GM23338 (cell line): ENCODE measurements around the gene PCDHGA8. TPM values are rescaled to one million over a fixed set of nuclear protein-coding genes. Genes with fewer than 3 reads are reported as not detected.

Source experiments
- ATAC-seq: fragments of 200-7000 bp; cut with Tn5 transposase; 3 replicates; pipeline ENCODE4 v1.9.1; 2020
- DNase-seq: peaks from one replicate; pipeline ENCODE4 v3.0.0-alpha.2; 2015; ENCODE audit warnings: low spot score
- H2AFZ ChIP-seq: fragments of 200-600 bp; sonication (generic); 2 replicates; pipeline ENCODE4 v1.8.0; 2016; ENCODE audit warnings: antibody characterized with exemption, mild to moderate bottlenecking, moderate library complexity
- H3F3A ChIP-seq: fragments of 200-600 bp; sonication (generic); replicated peaks from 2 replicates; pipeline ENCODE4 v1.8.0; 2017; ENCODE audit warnings: antibody characterized with exemption, mixed run types, low read depth
- H3K27ac ChIP-seq: fragments of 200-600 bp; sonication (generic); 2 replicates; pipeline ENCODE4 v1.6.1; 2016; ENCODE audit warnings: low read depth
- H3K27me3 ChIP-seq: fragments of 200-600 bp; sonication (generic); 2 replicates; pipeline ENCODE4 v1.8.0; 2016; ENCODE audit warnings: mild to moderate bottlenecking, mixed run types, moderate library complexity; ENCODE audit not compliant: insufficient read depth
- H3K36me3 ChIP-seq: fragments of 200-600 bp; sonication (generic); 2 replicates; pipeline ENCODE4 v1.8.0; 2016; ENCODE audit warnings: mild to moderate bottlenecking; ENCODE audit not compliant: insufficient read depth
- H3K4me1 ChIP-seq: fragments of 200-600 bp; sonication (generic); 2 replicates; pipeline ENCODE4 v1.8.0; 2016; ENCODE audit warnings: mild to moderate bottlenecking, moderate library complexity; ENCODE audit not compliant: insufficient read depth
- H3K4me2 ChIP-seq: fragments of 200-600 bp; sonication (generic); 2 replicates; pipeline ENCODE4 v1.7.1; 2017; ENCODE audit warnings: mixed run types
- H3K4me3 ChIP-seq: fragments of 200-600 bp; sonication (generic); 2 replicates; pipeline ENCODE4 v1.6.1; 2016; ENCODE audit warnings: mixed run types
- H3K79me2 ChIP-seq: fragments of 200-600 bp; sonication (generic); replicated peaks from 2 replicates; pipeline ENCODE4 v1.8.0; 2017; ENCODE audit warnings: mild to moderate bottlenecking; ENCODE audit not compliant: insufficient read depth
- H3K9me2 ChIP-seq: fragments of 200-600 bp; sonication (generic); 2 replicates; pipeline ENCODE4 v1.8.0; 2017; ENCODE audit not compliant: insufficient read depth
- H4K20me1 ChIP-seq: fragments of 200-600 bp; sonication (generic); replicated peaks from 2 replicates; pipeline ENCODE4 v1.8.0; 2017; ENCODE audit warnings: mild to moderate bottlenecking; ENCODE audit not compliant: insufficient read depth
- H3K27ac Mint-ChIP-seq: 2 replicates; pipeline ENCODE4 v1.8.0; 2020; ENCODE audit warnings: inconsistent platforms, mild to moderate bottlenecking, moderate library complexity, mixed read lengths
- H3K27me3 Mint-ChIP-seq: 3 replicates; pipeline ENCODE4 v1.8.0; 2022; ENCODE audit warnings: low read depth, mild to moderate bottlenecking, moderate library complexity, mixed read lengths, inconsistent platforms; ENCODE audit not compliant: insufficient read depth, poor library complexity
- H3K36me3 Mint-ChIP-seq: 3 replicates; pipeline ENCODE4 v1.8.0; 2021; ENCODE audit warnings: low read depth, mild to moderate bottlenecking, inconsistent platforms, moderate library complexity, mixed read lengths
- H3K4me1 Mint-ChIP-seq: 3 replicates; pipeline ENCODE4 v1.8.0; 2020; ENCODE audit warnings: mild to moderate bottlenecking, inconsistent platforms, mixed read lengths
- H3K4me3 Mint-ChIP-seq: 3 replicates; pipeline ENCODE4 v1.8.0; 2021; ENCODE audit warnings: moderate library complexity, mild to moderate bottlenecking, inconsistent platforms, mixed read lengths
- H3K9me3 Mint-ChIP-seq: 3 replicates; pipeline ENCODE4 v1.8.0; 2020; ENCODE audit warnings: moderate library complexity, mild to moderate bottlenecking, inconsistent platforms, mixed read lengths
- ETS1 ChIP-seq: IDR thresholded peaks from 2 replicates; pipeline ENCODE4 v1.6.1; 2016; ENCODE audit warnings: antibody characterized with exemption
- EZH2 ChIP-seq: fragments of 200-600 bp; sonication (generic); IDR thresholded peaks from one replicate; pipeline ENCODE4 v1.8.0; 2017; ENCODE audit warnings: antibody characterized with exemption, mild to moderate bottlenecking, low read depth; ENCODE audit not compliant: unreplicated experiment
- EZH2phosphoT487 ChIP-seq: fragments of 200-600 bp; sonication (generic); IDR thresholded peaks from one replicate; pipeline ENCODE4 v1.8.1; 2018; ENCODE audit warnings: antibody characterized with exemption; ENCODE audit not compliant: unreplicated experiment
- JUNB ChIP-seq: IDR thresholded peaks from one replicate; pipeline ENCODE4 v1.6.1; 2016; ENCODE audit warnings: antibody characterized with exemption; ENCODE audit not compliant: unreplicated experiment
- NANOG ChIP-seq: IDR thresholded peaks from 2 replicates; pipeline ENCODE4 v1.6.1; 2016; ENCODE audit warnings: antibody characterized with exemption, borderline replicate concordance
- POLR2AphosphoS5 ChIP-seq: IDR thresholded peaks from 2 replicates; pipeline ENCODE4 v1.6.1; 2016; ENCODE audit warnings: antibody characterized with exemption, low read depth
- ZNF331 ChIP-seq: fragments of 250-450 bp; sonication (Bioruptor Pico); IDR thresholded peaks from 2 replicates; pipeline ENCODE4 v1.5.0; 2020; ENCODE audit warnings: low read depth, mild to moderate bottlenecking, moderate library complexity
- ZNF462 ChIP-seq: fragments of 250-450 bp; sonication (Bioruptor Pico); IDR thresholded peaks from 2 replicates; pipeline ENCODE4 v1.5.0; 2020; ENCODE audit warnings: mild to moderate bottlenecking, moderate library complexity
- polyA plus RNA-seq: library from polyadenylated mRNA; unstranded; fragments of >200 nt; fragmentation: Nextera tagmentation; extraction: Ambion mirVana; gene quantifications from 2 replicates; pipeline ENCODE4 v1.2.1, GENCODE V29; 2016
- total RNA-seq: library from RNA; depleted of rRNA; stranded (reverse); fragments of >200 nt; shearing (Covaris generic); gene quantifications from 2 replicates; pipeline ENCODE4 v1.2.3, GENCODE V29; 2014

Gene PCDHGA8
- total and polyA plus RNA-seq, 2 experiments from 2014 or later = 1.1 to 5.3 TPM

- TF ChIP-seq ZNF462 (CRISPR knock-in tag) = no peak
Observed at GRCh38 chr5:141440341-141440740, 47.9 kb downstream of the PCDHGA8 start (continued).

GRCh38 chr5:141441571-141442170, 49.2 kb downstream of the PCDHGA8 start:
- Histone ChIP-seq H3K9me2 (no peaks in the 10 kb centered on the region), H3K27me3 (no peaks in the 10 kb centered on the region), H3K4me3 (no peak overlapping the region), H3K79me2 (no peaks in the 10 kb centered on the region), H2AFZ (no peak overlapping the region), H4K20me1 (no peaks in the 10 kb centered on the region; the same call in 1 of the 2 replicates), H3K27ac (no peak overlapping the region), H3K4me2 (no peak overlapping the region), H3K4me1 (peaks cover 10% of the 10 kb centered on the region), H3K36me3 (no peaks in the 10 kb centered on the region), H3F3A (no peaks in the 10 kb centered on the region)
- Mint-ChIP-seq H3K36me3 (peaks cover 14% of the 10 kb centered on the region), H3K4me3 (no peak overlapping the region), H3K27me3 (no peaks in the 10 kb centered on the region), H3K9me3 (peaks cover 12% of the 10 kb centered on the region; the same call in 1 of the 3 replicates), H3K4me1 (peaks cover 9% of the 10 kb centered on the region), H3K27ac (no peak overlapping the region)
- no peak for DNase-seq
- no peak for ATAC-seq
- no peak for TF ChIP-seq ZNF331 (CRISPR knock-in tag)
- no peak for TF ChIP-seq EZH2phosphoT487
- no peak for TF ChIP-seq NANOG
- no peak for TF ChIP-seq EZH2
- TF ChIP-seq ETS1 = no peak
- no peak for TF ChIP-seq ZNF462 (CRISPR knock-in tag)
- no peak for TF ChIP-seq JUNB
- TF ChIP-seq POLR2AphosphoS5 = no peak
